Spleen (tissue), 11 donors: ENCODE measurements around the gene PCDH15. TPM values are rescaled to one million over a fixed set of nuclear protein-coding genes. Genes with fewer than 3 reads are reported as not detected.

Experiments
- DNase-seq: peaks from one replicate; pipeline ENCODE4 v3.0.0-alpha.2; 2020
- H3K27ac ChIP-seq, 8 donors: fragments of 200-600 bp; sonication (generic) in 7 of 8; 1 replicate in 4 of 8; 2 replicates in 4 of 8; pipeline versions ENCODE4 v1.5.0 to v1.8.0; 2016 to 2021; ENCODE audit warnings: inconsistent platforms in 4 of 8, mild to moderate bottlenecking in 4 of 8, moderate library complexity in 1 of 8
- H3K27me3 ChIP-seq, 7 donors: fragments of 200-600 bp; sonication (generic) in 6 of 7; replicated peaks in 1 of 7; 1 replicate in 4 of 7; 2 replicates in 3 of 7; pipeline versions ENCODE4 v1.5.0 to v1.8.0; 2016 to 2021; ENCODE audit warnings: inconsistent platforms in 3 of 7, mild to moderate bottlenecking in 1 of 7
- H3K36me3 ChIP-seq, 6 donors: fragments of 200-600 bp; sonication (generic) in 5 of 6; 1 replicate in 4 of 6; 2 replicates in 2 of 6; pipeline versions ENCODE4 v1.5.0 to v1.8.0; 2016 to 2021; ENCODE audit warnings: inconsistent platforms in 2 of 6
- H3K4me1 ChIP-seq, 6 donors: fragments of 200-600 bp; sonication (generic) in 5 of 6; 1 replicate in 3 of 6; 2 replicates in 3 of 6; pipeline versions ENCODE4 v1.5.0 to v1.8.0; 2016 to 2021; ENCODE audit warnings: inconsistent platforms in 3 of 6
- H3K4me3 ChIP-seq, 8 donors: fragments of 200-600 bp; sonication (generic) in 7 of 8; 1 replicate in 4 of 8; 2 replicates in 4 of 8; pipeline versions ENCODE4 v1.5.0 to v1.8.0; 2016 to 2021; ENCODE audit warnings: inconsistent platforms in 4 of 8, mild to moderate bottlenecking in 4 of 8, moderate library complexity in 2 of 8
- H3K9me3 ChIP-seq, 8 donors: fragments of 200-600 bp; sonication (generic) in 7 of 8; 1 replicate in 4 of 8; 2 replicates in 4 of 8; pipeline versions ENCODE4 v1.5.0 to v1.8.0; 2016 to 2021; ENCODE audit warnings: inconsistent platforms in 4 of 8
- POLR2A ChIP-seq, 3 donors: fragments of 450-650 bp; IDR thresholded peaks; one replicate each; pipeline ENCODE4 v1.5.1; 2017; ENCODE audit warnings: antibody characterized with exemption in 3 of 3, mild to moderate bottlenecking in 1 of 3
- POLR2AphosphoS5 ChIP-seq, 3 donors: sonication (generic); formaldehyde crosslinking; IDR thresholded peaks; one replicate each; pipeline ENCODE4 v1.5.1; 2017; ENCODE audit warnings: antibody characterized with exemption in 3 of 3
- WGBS, 5 donors: extraction: QIAGEN DNeasy Blood & Tissue Kit in 3 of 5; methylation state at CpG; one replicate each; pipeline versions ENCODE4 v1.1.5 to v1.1.7; 2013 to 2018; 5-methylcytosine and 5-hydroxymethylcytosine counted together
- intact Hi-C: fragments of 100-400 bp; cut with DNase I; formaldehyde crosslinking; loops from one replicate; pipeline ENCODE4 v1.15.0; 2023; ENCODE audit warnings: low total_unique reads
- polyA plus RNA-seq, 3 donors: library from polyadenylated mRNA; stranded (reverse); fragments of 200-250 nt; gene quantifications; one replicate each; pipeline ENCODE4 v1.2.1, GENCODE V29; 2013
- total RNA-seq, 7 donors: library from RNA; depleted of rRNA in 3 of 7; stranded (reverse); fragments of >200 nt in 3 of 7; fragmentation: NEBNext Ultra II Directional in 4 of 7; extraction: Animal tissue kit (Norgen Biotek cat#: 25700) in 4 of 7; gene quantifications; one replicate each; pipeline versions ENCODE4 v1.1.0 to v1.2.1, GENCODE V29; 2016 to 2021
- TF ChIP-seq, protein P1 (sequence below), 11 experiments: fragments of 200-600 bp in 7 of 11; fragments of 450-650 bp in 4 of 11; sonication (generic) in 4 of 11; IDR thresholded peaks in 8 of 11; conservative IDR thresholded peaks in 3 of 11; 1 replicate in 7 of 11; 2 replicates in 4 of 11; pipeline versions ENCODE4 v1.4.0 to v1.8.0; 2016 to 2021; ENCODE audit warnings: antibody characterized with exemption in 11 of 11, inconsistent platforms in 4 of 11, mild to moderate bottlenecking in 1 of 11
- donor health status: healthy with polysubstance abuse.
- donor health status: DM: no; HTN: no; CAD: no; lungs with moderate emphysema.
- donor health status: DM: no; HTN: no; CAD: no.
- donor health status: Bipolar disorder and iron deficiency.
- donor health status: healthy.
- donor health status: DM: no; HTN: no; CAD: no.
- donor health status: DM: yes; HTN: yes; CAD: no.

PCDH15 gene
- total and polyA plus RNA-seq, 10 donors = 0.24 to 2.1 (median 0.83) TPM

DNA sequence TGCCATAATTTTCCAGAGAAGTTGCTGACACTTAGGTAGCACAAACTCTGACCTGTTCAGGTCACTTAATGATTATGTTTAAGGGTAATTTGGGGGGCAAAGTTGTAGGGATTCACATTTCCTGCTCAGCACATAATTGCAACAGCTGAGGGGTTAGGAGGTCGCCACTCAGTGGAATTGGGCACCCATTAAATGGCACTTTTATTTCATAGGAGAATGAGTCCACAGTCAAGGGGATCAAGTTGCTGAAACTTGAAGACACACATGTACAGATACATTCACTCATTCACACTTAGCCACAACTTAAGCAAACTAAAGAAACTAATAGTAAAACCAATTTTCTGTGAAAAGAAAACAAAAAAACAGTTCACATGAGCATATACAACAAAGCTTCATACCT lies 1.5 kb downstream of the PCDH15 start:
- Histone ChIP-seq H3K27me3 (no peaks in the 10 kb centered on the region), H3K4me3 (no peak overlapping the region), H3K4me1 (no peaks in the 10 kb centered on the region), H3K9me3 (no peaks in the 10 kb centered on the region), H3K27ac (no peak overlapping the region), H3K36me3 (no peaks in the 10 kb centered on the region)
- intact Hi-C loops = no loop called here
- no peak for DNase-seq
- 61 to 77% (median 73%) methylated on average over 1 of the region's 1 CpG for WGBS, 5 donors
- TF ChIP-seq, protein P1, sequence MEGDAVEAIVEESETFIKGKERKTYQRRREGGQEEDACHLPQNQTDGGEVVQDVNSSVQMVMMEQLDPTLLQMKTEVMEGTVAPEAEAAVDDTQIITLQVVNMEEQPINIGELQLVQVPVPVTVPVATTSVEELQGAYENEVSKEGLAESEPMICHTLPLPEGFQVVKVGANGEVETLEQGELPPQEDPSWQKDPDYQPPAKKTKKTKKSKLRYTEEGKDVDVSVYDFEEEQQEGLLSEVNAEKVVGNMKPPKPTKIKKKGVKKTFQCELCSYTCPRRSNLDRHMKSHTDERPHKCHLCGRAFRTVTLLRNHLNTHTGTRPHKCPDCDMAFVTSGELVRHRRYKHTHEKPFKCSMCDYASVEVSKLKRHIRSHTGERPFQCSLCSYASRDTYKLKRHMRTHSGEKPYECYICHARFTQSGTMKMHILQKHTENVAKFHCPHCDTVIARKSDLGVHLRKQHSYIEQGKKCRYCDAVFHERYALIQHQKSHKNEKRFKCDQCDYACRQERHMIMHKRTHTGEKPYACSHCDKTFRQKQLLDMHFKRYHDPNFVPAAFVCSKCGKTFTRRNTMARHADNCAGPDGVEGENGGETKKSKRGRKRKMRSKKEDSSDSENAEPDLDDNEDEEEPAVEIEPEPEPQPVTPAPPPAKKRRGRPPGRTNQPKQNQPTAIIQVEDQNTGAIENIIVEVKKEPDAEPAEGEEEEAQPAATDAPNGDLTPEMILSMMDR (IDR thresholded peaks at IDR 0.05 in 8 of 11, conservative IDR thresholded peaks at IDR 0.05 in 3 of 11) = no peak
- TF ChIP-seq POLR2A (IDR thresholded peaks at IDR 0.05) = no peak
- no peak for TF ChIP-seq POLR2AphosphoS5 (IDR thresholded peaks at IDR 0.05)

DNA sequence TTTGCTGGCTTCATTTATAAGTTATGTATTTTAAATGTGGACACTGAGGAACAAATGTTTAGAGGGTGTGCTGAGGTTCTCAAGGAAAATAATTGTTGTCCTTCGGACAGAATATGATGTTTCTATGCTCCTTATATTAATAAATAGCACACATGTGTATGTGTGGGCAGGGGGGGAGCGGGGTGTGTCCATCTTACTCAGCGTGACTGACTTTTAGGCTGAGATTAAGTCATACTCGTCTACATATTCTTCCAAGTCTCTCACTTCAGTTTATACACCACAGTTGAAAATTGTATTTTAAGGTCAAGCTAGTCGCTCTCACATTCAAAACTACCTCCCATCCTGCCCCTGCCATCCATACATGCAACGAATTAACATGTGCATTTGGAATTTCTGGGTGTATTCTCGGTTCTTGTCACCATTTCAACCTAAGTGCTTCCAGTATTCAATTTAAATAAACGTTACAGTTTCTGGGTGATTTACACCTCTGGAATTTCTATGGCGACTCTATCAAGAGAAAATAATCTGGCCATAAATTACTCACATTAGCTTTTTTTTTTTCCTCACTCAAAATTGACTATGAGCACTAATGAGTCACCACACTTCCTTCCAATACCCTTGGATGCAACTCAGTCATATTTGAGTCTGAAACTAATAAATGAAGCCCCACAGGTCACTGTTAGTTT lies 3.3 kb downstream of the PCDH15 start:
- intact Hi-C loops = no loop called here
- no peaks in the 10 kb centered on the region for H3K36me3 ChIP-seq
- H3K9me3 ChIP-seq = no peaks in the 10 kb centered on the region
- 65 to 76% (median 69%) methylated on average over 9 of the region's 9 CpGs for WGBS, 5 donors
- no peaks in the 10 kb centered on the region for H3K27me3 ChIP-seq
- no peak overlapping the region for H3K27ac ChIP-seq
- H3K4me1 ChIP-seq = no peaks in the 10 kb centered on the region
- TF ChIP-seq POLR2AphosphoS5 (IDR thresholded peaks at IDR 0.05) = no peak
- TF ChIP-seq, protein P1 (IDR thresholded peaks at IDR 0.05 in 8 of 11, conservative IDR thresholded peaks at IDR 0.05 in 3 of 11) = no peak
- TF ChIP-seq POLR2A (IDR thresholded peaks at IDR 0.05) = no peak
- no peak for DNase-seq
- no peak overlapping the region for H3K4me3 ChIP-seq

DNA sequence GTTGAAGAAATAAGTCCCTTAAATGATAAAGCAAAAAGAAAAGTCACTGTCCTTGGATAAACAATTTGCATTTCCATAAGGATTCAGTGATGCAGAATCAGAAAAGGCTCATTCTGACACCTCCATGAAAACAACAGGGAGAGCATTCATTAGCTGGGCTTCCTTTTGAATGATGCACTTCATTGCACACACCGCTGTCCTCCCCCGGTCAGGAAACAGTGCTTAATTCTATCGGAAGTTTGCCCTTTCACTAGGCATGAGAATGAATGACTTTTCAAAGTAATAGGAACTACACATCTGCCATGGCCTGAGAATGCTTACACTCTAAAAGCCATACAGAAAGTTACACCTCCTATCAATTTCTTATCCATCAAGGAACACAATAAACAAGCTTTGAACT lies 4.2 kb downstream of the PCDH15 start:
- no peak overlapping the region for H3K27ac ChIP-seq
- no peak for DNase-seq
- no peak overlapping the region for H3K4me3 ChIP-seq
- H3K36me3 ChIP-seq = no peaks in the 10 kb centered on the region
- intact Hi-C loops = no loop called here
- TF ChIP-seq, protein P1 (IDR thresholded peaks at IDR 0.05 in 8 of 11, conservative IDR thresholded peaks at IDR 0.05 in 3 of 11) = no peak
- TF ChIP-seq POLR2AphosphoS5 (IDR thresholded peaks at IDR 0.05) = no peak
- TF ChIP-seq POLR2A (IDR thresholded peaks at IDR 0.05) = no peak
- no peaks in the 10 kb centered on the region for H3K4me1 ChIP-seq
- H3K9me3 ChIP-seq = no peaks in the 10 kb centered on the region
- no peaks in the 10 kb centered on the region for H3K27me3 ChIP-seq
- 63 to 86% (median 69%) methylated on average over 3 of the region's 3 CpGs for WGBS, 5 donors

DNA sequence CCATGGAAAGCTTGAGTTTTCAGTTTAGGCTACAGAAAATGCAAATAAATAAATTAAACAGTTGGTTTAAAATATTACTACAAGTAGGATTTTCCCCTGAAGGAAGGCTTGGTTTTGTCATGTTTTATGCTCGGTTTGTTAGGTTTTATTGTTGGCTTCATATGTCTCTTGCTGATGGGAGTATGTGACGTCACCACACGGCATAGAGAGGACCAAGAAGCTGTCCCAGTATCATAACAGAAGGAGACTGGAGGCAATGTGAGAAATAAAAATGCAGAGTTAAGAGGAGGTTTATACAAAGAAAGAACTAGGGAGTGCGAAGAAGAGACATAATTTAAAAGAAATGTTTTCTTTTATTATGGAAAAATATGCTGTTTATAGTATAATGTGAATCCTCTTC lies 24.4 kb downstream of the PCDH15 start:
- Histone ChIP-seq H3K36me3 (no peaks in the 10 kb centered on the region), H3K27ac (no peak overlapping the region), H3K4me1 (no peaks in the 10 kb centered on the region), H3K27me3 (no peaks in the 10 kb centered on the region), H3K9me3 (peaks cover 0 to 6% (median under 1%) of the 10 kb centered on the region in 8 donors), H3K4me3 (no peak overlapping the region)
- no peak for TF ChIP-seq POLR2A (IDR thresholded peaks at IDR 0.05)
- TF ChIP-seq, protein P1 (IDR thresholded peaks at IDR 0.05 in 8 of 11, conservative IDR thresholded peaks at IDR 0.05 in 3 of 11) = no peak
- no peak for TF ChIP-seq POLR2AphosphoS5 (IDR thresholded peaks at IDR 0.05)
- 84 to 95% (median 87%) methylated on average over 4 of the region's 4 CpGs for WGBS, 5 donors
- no peak for DNase-seq
- intact Hi-C loops = no loop called here
